ENCODE results near the gene BTRC. TPM values are rescaled to one million over a fixed set of nuclear protein-coding genes. Genes with fewer than 3 reads are reported as not detected.

The BTRC gene
- total and polyA plus RNA-seq, 7 donors = 2.4 to 32.6 (median 9.4) TPM

GRCh38 chr10:101558671-101559595, 205.0 kb downstream of the BTRC start:
- Histone ChIP-seq H3K27me3 (peaks cover 0 to 38% (median 21%) of the 10 kb centered on the region in 3 donors), H3K27ac (no peak overlapping the region), H3K36me3 (peaks cover 0 to 8% (median 2%) of the 10 kb centered on the region in 4 donors), H3K4me1 (peaks cover 0 to 4% (median 0%) of the 10 kb centered on the region in 4 donors), H3K4me3 (no peak overlapping the region), H3K9me3 (no peaks in the 10 kb centered on the region)
- intact Hi-C loops (cut with DNase I) = no loop called here
- peak; percentile 53 for DNase-seq
- 66 to 69% methylated on average over 18 of the region's 18 CpGs for WGBS, 2 donors
- TF ChIP-seq EP300 (IDR thresholded peaks at IDR 0.05) (no peak), CTCF (IDR thresholded peaks at IDR 0.05) (no peak), POLR2A (IDR thresholded peaks at IDR 0.05) (no peak), POLR2AphosphoS5 (IDR thresholded peaks at IDR 0.05) (no peak)

- DNase-seq = peak; percentile 29
- H3K4me1 ChIP-seq = peaks cover 0 to 4% (median 0%) of the 10 kb centered on the region in 4 donors
- no peak overlapping the region for H3K27ac ChIP-seq
- intact Hi-C loops (cut with DNase I) = no loop called here
- peaks cover 0 to 4% (median under 1%) of the 10 kb centered on the region in 4 donors for H3K36me3 ChIP-seq
- H3K9me3 ChIP-seq = no peaks in the 10 kb centered on the region
- TF ChIP-seq CTCF (IDR thresholded peaks at IDR 0.05) (no peak), POLR2AphosphoS5 (IDR thresholded peaks at IDR 0.05) (no peak), EP300 (IDR thresholded peaks at IDR 0.05) (no peak), POLR2A (IDR thresholded peaks at IDR 0.05) (no peak)
- H3K27me3 ChIP-seq = peaks cover 0 to 44% (median 26%) of the 10 kb centered on the region in 3 donors
- no peak overlapping the region for H3K4me3 ChIP-seq
- 75 to 82% methylated on average over 12 of the region's 12 CpGs for WGBS, 2 donors
These were observed 205.8 kb downstream of the BTRC start for GRCh38 chr10:101559596-101560297.

GRCh38 chr10:101560298-101561067, 206.5 kb downstream of the BTRC start:
- Histone ChIP-seq H3K9me3 (no peaks in the 10 kb centered on the region), H3K36me3 (peaks cover 0 to under 1% (median 0%) of the 10 kb centered on the region in 4 donors), H3K27ac (no peak overlapping the region), H3K4me3 (no peak overlapping the region), H3K4me1 (peaks cover 0 to 4% (median 0%) of the 10 kb centered on the region in 4 donors), H3K27me3 (peaks cover 3 to 51% (median 32%) of the 10 kb centered on the region in 3 donors)
- TF ChIP-seq CTCF (IDR thresholded peaks at IDR 0.05) (no peak), POLR2AphosphoS5 (IDR thresholded peaks at IDR 0.05) (no peak), EP300 (IDR thresholded peaks at IDR 0.05) (no peak), POLR2A (IDR thresholded peaks at IDR 0.05) (no peak)
- peak; percentile 59 for DNase-seq
- intact Hi-C loops (cut with DNase I) = no loop called here
- WGBS, 2 donors = 62 to 71% methylated on average over 2 of the region's 2 CpGs

GRCh38 chr10:101561068-101561915, 207.3 kb downstream of the BTRC start:
- DNase-seq = peak; percentile 48
- TF ChIP-seq POLR2AphosphoS5 (IDR thresholded peaks at IDR 0.05) (no peak), EP300 (IDR thresholded peaks at IDR 0.05) (no peak), CTCF (IDR thresholded peaks at IDR 0.05) (no peak), POLR2A (IDR thresholded peaks at IDR 0.05) (no peak)
- Histone ChIP-seq H3K27me3 (peaks cover 11 to 59% (median 40%) of the 10 kb centered on the region in 3 donors), H3K36me3 (no peaks in the 10 kb centered on the region), H3K27ac (no peak overlapping the region), H3K9me3 (no peaks in the 10 kb centered on the region), H3K4me3 (no peak overlapping the region), H3K4me1 (peaks cover 0 to 7% (median under 1%) of the 10 kb centered on the region in 4 donors)
- WGBS, 2 donors = 80 to 89% methylated on average over 15 of the region's 15 CpGs
- intact Hi-C loops (cut with DNase I) = no loop called here

Data from sigmoid colon (tissue), 7 donors.